Hematopoietic multipotent progenitor cell treated with erythropoietin and hydrocortisone succinate and interleukin-3 and kit ligand, for 4 days (in vitro differentiated cells): ENCODE results near the gene COL9A3.

Source experiments
- DNase-seq: peaks from one replicate; pipeline ENCODE4 v3.0.0-alpha.2; 2015

Gene COL9A3

DNA sequence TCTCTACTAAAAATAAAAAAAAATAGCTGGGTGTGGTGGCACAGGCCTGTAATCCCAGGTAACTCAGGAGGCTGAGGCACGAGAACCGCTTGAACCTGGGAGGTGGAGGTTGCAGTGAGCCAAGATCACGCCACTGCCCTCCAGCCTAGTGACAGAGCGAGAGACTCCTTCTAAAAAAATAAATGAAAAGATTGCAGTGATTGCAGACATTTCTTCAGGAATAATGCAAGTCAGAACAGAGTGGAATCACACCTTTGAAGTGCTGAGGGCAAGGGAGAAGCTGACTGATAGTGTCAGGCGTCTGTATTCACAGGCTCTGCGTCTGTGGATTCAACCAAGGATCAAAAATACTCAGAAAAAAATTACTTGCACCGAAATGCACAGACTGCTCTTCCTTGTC, 47.4 kb downstream of the COL9A3 start:
- no peak for DNase-seq

DNA sequence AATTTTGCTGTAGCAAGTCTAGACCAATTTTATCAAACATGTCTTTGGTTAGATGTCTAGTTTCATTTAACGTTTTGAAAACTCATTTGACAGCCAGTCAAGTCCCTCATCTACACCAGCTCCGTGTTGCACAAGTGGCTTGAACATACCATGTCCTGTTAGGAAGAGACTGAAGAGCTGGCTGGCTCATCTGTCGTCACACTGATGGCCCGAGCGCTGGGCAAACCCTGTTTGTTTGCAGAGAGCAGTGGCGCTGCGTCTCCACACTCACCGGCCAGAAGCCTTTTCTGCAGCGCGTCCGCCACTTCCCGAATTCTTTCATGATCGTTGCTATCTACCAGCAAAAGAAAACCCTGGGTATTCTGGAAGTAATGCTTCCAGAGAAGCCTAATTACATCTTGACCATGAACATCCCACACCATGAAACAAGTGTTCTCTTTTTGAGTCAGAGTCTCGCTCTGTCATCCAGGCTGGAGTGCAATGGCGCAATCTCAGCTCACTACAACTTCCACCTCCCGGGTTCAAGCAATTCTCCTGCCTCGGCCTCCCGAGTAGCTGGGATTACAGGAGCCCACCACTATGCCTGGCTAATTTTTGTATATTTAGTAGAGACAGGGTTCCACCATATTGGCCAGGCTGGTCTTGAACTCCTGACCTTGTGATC, 55.5 kb downstream of the COL9A3 start:
- DNase-seq: no peak

DNA sequence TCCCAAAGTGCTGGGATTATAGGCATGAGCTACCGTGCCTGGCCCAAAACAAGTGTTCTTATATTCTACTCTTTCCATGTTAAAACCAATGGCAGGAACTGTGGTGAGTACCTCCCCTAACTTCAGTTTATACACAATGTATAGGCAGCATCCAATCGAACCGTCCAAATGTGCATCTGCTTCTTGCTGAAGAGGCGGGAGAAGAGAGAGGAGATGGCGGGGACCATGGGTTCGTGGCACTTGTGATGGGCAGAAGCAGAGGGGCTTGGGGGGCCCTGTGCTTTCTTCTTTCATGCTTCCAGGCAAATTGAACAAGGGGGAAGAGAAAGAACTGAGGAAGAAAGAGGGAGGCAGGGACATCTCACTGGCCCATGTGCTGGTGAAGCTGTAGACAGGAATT, 56.0 kb downstream of the COL9A3 start:
- no peak for DNase-seq

DNA sequence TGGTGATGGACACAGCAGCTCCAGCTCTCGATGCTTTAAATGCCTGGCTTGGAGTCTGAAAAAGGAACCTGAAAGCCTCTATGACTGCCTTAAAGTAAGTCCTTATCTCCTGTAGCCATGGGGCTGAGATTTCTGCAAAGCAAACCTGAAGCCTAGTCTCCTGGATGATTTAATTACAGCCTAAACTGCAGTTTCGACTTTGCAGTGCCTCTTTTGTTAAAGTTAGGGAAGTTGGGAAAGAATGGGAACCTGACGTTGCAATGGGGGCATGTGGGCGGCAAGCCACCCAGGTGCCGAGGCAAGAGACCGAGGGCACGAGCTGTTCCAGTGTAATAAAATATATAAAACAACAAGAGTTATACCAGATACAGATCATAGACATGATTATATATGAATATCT, 56.4 kb downstream of the COL9A3 start:
- no peak for DNase-seq

DNA sequence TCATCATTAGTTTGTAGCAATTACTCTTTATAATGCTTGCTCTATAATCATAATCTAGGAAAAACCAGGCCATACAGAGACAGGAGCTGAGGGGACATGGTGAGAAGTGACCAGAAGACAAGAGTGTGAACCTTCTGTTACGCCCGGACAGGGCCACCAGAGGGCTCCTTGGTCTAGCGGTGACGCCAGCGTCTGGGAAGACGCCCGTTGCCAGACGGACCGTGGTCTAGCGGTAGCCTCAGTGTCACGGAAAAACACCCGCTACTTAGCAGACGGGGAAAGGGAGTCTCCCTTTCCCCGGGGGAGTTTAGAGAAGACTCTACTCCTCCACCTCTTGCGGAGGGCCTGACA, 56.8 kb downstream of the COL9A3 start:
- DNase-seq: peak; percentile 73

DNA sequence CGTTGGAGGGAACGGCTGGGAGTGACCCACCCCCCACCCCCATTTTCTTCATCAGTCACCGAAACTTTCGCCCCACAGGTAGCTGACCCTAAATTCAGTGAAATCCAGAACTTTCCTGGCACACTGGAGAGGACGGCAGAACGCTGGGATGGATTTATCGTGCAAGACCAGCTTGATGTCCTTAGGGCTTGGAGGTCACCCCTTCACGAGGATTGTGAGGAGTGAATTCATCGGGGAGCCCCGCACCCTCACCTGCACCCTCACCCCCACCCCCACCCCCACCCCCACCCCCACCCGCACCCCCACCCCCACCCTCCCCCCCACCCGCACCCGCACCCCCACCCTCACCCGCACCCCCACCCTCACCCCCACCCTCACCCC, 58.1 kb downstream of the COL9A3 start:
- no peak for DNase-seq

DNA sequence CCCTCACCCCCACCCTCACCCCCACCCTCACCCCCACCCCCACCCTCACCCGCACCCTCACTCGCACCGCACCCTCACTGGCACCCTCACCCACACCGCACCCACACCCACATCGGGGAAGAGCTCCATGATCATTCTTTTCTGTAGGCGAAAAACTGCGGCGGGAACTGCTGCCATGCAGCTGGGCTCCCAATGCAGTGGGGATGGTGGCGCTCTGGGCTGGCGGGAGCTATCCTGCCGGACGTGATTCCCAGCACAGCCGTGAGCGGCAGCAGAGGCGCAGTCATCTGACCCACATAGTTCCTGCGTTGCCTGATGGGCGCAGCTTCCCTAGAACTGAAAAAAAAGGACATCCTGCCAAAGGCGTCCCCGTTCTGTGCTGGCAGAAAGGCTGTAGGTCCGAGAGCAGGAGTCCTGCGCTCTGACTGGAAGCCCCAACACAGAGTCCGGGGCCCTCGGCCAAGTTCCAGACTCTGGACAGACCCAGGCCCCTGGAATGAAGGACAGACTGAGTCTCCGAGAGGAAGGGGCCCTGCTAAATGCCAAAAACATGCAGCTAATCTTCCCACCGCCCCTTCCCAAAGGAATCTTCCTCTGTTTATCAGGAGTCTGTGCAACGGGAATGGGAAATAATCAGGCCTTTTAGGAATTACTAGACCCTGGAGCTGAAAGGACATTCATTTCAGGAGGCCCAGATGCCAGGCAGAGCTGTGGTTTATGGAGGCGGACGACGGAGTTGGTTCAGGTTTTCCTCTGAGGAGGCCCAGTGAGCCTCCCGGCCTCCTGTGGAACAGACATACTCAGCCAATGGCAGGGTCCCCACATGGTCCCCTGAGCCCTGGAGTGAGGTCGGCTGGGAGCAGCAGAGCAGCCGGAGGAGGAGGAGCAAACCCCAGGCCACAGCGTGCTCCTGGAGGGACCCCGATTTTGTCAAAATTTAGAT, 58.8 kb downstream of the COL9A3 start:
- DNase-seq: peak; percentile 73

DNA sequence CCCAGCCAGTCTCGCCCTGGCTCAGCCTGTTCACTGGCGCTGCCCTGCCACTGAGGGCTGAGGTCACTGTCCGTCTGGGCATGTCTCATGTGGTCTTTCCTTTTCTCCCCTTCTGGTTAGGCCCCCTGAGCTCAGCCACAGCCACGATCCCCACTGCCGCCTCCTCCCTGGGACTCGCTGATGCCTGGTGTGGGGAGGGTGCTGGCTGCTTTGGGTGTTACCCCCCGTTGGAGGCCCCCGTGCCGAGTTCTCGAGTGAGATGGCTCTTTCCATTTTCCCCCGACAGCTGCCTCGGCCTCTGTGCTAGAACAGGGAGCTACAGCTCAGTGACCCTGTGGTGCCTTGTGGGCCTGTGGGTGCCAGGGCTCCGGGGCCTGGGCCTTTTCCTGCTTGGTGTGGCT, 59.7 kb downstream of the COL9A3 start:
- DNase-seq: no peak

DNA sequence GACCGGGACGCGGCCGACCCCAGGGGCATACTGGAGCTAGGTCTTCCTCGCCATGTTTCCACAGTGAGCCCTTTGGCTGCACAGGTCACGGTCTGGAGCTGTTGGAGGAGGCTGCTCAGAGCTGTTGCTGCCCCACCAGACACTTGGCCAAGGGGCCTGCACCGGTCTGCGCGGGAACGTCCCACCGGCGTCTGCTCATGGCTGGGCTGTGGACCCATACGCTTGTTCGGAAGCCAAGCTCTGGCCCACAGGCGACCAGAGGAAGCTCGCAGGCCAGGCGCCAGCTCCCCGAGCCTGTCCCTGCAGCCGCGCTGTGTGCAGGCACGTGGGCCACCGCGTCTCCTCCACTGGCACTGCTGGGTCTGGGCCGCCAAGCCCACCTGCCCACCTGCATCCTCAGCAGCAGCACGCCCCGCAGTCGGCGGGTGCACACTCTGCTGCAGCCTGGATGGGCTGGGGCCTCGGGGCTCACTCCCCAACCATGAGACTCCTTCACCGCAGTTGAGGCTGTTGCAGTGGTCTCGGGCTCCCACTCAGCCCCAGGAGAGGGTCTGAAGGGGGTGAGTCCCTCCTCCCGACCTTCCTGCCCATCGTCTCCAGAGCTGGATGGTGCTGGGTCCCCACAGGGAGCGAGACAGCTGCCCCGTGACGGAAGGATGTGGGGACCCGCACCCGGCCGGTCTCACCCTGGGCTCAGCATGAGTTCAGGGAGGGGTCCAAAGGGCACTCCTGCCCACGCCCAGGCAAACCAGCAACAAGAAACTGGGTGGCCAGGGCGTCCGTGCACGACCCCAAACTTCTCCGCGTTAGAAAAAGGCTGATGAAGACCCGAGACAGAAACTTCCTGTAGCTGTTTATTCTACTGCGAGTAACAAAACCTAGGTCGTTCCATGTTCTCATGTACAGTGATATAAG, 60.3 kb downstream of the COL9A3 start:
- DNase-seq: peak; percentile 37

DNA sequence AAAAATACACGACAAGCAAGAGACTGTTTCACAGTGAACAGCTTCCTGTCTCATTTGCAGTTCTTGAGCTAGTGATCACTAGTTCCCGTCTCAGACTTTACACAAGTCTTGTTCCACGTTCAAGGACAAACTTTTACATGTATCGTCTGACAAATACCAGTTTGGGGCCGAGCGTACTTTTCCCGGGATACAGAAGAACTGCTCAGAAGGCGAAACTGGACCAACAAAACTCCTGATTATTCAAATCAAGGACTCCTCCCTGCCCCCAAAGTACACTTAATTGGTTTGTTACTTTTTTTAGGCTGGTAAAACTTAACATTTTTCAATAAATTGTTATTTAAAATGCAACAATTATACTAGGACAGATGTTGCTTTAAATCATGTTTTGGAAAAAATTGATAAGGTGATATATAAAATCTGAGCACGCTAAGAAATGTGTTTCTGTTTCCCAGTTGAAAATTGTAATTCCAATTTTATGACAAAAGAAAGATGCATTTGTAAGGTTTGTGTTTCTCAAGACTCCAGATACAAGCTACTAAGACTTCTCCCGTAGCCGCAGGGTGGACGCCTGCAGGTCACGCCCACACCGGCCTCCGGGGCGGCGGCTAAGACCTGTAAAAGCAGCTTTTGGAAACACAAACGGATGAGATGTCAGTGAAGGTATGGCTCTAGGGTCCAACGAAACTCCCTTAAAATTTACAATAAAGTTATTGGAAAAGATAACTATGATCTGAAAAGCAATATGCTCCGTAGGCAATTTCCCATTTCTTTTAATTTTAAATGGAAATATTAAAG, 61.6 kb downstream of the COL9A3 start:
- no peak for DNase-seq

DNA sequence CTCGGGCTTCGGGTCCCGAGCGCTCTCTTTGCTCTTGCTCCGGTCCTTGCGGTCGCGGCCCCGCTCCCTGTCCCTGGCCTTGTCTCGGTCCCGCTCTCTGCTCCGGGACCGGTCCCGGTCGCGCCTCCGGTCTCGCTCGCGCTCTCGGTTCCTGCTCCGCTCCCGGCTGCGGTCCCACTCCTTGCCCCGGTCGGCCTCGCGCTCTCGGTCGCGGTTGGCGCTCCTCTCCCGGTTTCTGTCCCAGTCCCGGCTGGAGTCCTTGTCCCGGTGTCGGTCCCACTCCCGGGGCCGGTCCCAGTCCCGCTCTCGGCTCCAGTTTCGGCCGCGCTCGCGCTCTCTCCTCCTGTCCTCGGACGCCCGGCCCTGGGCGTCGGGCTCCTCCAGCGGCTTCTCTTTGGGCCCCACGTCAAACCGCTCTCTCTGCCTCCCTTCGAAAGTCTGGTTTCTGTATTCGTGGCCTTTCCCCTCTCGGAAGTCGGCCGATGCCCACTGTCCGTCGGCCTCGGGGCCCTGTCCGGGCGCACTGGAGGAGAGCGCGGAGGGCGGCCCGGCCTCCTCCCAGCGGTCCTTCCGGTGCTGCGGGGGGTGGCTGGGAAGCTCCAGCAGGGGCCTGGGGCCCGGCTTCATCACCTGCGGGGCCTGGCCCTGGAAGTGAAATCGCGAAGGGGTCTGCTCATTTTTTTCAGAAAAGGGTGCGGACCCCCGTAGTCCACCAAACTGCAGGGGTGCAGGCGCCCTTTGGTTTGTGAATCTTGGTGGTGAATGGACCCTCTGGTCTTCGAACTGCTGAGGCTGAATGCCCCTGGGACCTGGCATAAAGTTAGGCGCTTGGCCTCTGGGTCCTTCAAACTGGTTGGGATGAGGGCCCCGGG, 62.7 kb downstream of the COL9A3 start:
- DNase-seq: no peak

DNA sequence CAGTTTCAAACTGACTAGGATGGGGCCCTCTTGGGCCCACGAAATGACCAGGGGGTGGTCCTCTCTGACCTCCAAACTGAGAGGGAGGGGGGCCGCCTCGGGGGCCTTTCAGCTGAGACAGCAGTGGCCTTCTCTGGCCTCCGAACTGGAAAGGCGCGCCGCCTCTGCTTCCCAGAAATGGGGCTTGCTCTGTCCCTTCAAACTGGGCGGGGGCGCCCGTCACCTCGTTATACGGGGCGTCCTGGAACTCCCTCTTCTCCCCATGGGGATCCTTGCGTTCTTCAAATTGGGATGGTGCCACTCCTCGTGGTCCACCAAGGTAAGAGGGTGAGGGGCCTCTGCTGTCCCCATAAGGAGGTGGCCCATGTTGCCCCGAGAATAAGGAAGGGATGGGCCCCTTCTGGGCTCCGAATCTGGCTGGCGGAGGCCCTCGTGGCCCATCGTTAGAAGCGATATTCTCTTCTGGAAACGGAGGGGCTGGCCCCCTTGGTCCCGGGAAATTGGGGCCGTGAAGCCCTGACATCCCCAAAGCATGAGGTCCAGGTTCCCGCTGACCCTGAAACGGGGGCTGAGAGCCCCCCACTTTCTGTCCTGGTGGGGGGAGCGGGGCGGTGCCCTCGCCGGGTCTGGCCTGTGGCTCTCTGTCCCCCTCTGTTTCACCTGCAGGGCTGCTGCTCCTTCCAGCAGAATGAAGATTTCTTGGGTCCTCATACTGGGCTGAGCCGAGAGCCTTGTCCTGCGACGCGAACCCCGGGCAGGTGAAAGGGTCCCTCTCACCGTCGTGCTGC, 63.5 kb downstream of the COL9A3 start:
- DNase-seq: no peak

DNA sequence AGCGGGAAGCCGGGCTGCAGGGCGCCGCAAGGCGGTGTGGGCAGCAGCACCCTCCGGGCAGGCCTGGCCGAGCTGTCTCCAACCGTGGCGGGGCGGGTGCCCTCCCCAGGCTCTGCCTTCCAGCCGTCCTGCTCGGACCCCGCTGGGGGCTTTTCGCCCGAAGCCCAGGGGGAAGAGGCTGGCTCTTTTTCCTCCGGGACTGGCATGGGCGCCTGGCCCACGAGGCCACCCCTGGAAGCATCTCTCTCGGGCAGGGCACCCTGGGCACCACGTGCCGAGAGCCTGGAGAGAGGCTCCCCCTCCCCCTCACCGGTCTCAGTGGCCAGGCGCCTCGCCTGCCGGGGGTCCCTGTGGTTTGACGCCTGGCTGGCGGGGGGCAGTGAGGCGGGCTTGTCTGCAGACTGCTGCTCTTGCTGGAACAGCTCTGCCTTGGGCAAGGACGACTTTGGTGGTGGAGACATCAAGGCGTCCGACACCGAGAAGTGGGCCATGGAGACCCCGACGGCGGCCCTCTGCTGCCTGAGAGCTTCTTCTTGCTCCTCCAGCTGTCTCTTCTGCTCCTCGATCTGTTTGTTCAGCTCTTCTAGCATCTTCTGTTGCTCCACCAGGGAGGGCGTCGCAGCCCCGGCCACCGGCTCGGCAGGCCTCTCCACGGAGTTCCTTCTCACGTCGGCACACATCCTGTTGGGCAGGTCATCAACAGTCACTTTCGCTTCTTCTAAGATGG, 64.2 kb downstream of the COL9A3 start:
- no peak for DNase-seq

DNA sequence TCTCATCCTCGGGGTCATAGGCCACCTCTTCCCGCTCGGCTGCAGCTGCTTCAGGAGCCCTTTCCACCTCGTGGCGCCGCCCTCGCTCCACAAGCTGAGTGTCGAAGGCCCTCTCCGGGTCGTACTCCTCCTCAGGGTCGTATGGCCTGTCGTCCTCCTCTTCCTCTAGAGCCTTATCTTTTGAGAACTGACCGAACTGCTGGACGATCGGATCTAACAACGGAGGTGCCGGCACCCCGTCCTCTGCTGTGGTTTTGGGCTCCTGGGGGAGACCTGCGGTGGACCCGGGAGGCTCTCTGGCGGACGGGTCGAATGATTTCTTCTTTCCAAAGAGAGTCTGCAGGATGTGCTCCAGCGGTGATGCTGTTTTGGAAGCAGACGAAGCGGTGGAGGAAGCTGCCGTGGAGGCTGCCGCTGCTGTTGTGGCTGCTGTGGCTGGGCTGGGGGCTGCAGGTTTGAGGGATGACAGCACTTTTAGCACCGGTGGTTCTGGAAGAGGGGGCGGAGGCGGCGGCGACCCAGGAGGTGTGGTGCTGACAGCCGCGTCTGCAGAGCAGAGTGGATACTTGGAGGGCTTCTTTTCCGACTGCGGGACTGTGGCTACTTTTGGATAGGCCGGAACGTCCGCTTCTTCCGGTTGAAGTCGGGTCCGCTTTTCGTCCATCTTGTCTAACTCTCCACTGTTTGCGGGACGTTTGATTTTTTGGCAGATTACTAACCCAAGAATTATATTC, 65.0 kb downstream of the COL9A3 start:
- no peak for DNase-seq

DNA sequence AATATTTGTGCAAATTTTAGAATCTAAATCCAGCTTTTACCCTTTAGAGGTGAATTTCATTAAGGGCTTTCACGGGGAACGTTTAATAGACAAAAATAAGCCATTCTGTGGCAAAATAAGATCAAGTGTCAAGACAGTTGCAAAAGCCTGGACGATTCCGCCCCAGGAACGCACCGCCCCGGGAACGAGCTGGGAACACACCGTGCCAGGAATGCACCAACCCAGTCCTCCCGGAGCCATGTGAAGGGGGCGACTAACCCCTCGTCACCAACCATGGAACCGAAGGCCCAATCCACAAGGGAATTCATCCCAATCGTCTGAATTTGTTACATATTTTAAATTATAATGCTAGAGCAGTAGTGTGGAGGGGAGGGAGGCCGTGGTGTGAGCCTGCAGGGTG, 65.6 kb downstream of the COL9A3 start:
- no peak for DNase-seq

DNA sequence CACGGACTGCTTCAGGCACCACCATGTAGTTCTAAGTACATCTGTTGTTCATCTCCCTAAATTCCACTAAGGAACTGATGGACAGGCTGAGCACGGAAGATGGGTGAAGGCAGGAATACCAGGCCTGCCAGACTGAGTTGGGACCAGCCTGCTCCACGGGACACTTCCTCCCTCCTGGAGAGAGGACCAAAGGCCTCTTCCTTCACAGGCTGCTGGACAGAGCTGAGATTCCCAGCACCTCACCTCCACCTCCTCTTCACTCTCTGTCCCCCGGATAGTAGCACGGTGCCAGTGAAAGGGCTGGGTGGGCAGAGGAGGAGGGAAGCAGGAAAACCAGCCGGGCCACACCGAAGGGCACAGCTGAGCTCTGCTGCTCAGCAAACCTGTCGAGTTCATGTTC, 67.7 kb downstream of the COL9A3 start:
- DNase-seq: no peak

DNA sequence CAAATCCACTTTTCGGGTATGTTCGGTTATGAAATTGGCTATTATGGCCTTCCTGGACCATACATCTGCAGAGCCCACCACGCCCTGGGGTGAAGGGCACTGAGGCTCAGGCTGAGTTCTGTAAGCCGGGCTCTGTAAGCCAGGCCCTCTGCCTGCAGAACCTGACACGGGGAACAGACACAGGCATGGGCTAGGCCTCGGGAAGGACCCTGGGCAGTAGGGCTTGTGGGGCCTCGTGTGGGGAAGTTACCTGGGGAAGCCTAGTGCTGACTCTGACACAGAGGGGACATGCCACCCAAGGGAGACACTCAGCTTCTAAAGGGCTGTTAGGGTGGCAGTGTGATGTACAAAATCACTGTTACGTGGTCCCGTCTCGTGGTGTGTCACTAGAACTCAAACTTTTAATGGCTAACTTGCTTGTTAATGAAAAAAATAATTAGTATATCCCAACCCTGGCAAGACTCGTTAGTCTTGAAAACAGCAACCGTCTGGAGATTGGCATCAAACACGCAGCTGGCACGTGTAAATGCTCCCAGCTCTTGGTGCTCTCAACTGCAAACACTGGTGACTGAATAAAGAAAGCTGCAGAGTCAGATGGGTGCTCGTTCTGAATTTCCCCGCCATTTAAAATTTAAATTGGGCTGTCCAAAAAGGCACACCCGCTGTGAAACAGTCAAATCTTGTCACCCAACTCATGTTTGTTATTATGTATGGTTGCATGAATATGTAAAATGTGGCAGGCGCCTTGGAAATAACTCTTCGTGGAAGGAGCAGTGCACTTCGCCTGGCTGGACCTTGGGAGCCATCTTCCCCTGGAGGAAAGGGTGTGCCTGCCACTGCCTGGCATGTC, 68.4 kb downstream of the COL9A3 start:
- no peak for DNase-seq
